WTC11 (cell line): ENCODE data around the gene FSTL3.

Source experiments
- CREM ChIP-seq: sonication (generic); formaldehyde crosslinking; IDR thresholded peaks from 2 replicates; pipeline ENCODE4 v1.8.1; 2022; ENCODE audit warnings: mild to moderate bottlenecking, missing genetic modification reagents, moderate library complexity
- FOXK1 ChIP-seq: sonication (generic); formaldehyde crosslinking; IDR thresholded peaks from 2 replicates; pipeline ENCODE4 v1.8.0; 2022; ENCODE audit warnings: mild to moderate bottlenecking, moderate library complexity, missing genetic modification reagents
- NR2C2 ChIP-seq: sonication (generic); formaldehyde crosslinking; IDR thresholded peaks from 2 replicates; pipeline ENCODE4 v1.8.0; 2022; ENCODE audit warnings: mild to moderate bottlenecking, missing genetic modification reagents
- SP1 ChIP-seq: sonication (generic); formaldehyde crosslinking; conservative IDR thresholded peaks from 2 replicates; pipeline ENCODE4 v1.8.1; 2022; ENCODE audit warnings: missing genetic modification reagents
- TF ChIP-seq, protein P1 (sequence below): sonication (generic); formaldehyde crosslinking; conservative IDR thresholded peaks from 2 replicates; pipeline ENCODE4 v1.8.1; 2023; ENCODE audit warnings: mild to moderate bottlenecking, low read depth, missing genetic modification reagents, moderate library complexity
- TF ChIP-seq, protein P2 (sequence below): sonication (generic); formaldehyde crosslinking; IDR thresholded peaks from 2 replicates; pipeline ENCODE4 v1.8.0; 2022; ENCODE audit warnings: mild to moderate bottlenecking, missing genetic modification reagents
- TF ChIP-seq, protein P3 (sequence below): fragments of 200-600 bp; IDR thresholded peaks from 2 replicates; pipeline ENCODE4 v1.8.0; 2022; ENCODE audit warnings: antibody characterized with exemption
- TF ChIP-seq, protein P4 (sequence below): sonication (generic); formaldehyde crosslinking; IDR thresholded peaks from 2 replicates; pipeline ENCODE4 v1.8.0; 2022; ENCODE audit warnings: mild to moderate bottlenecking, missing genetic modification reagents

DNA sequence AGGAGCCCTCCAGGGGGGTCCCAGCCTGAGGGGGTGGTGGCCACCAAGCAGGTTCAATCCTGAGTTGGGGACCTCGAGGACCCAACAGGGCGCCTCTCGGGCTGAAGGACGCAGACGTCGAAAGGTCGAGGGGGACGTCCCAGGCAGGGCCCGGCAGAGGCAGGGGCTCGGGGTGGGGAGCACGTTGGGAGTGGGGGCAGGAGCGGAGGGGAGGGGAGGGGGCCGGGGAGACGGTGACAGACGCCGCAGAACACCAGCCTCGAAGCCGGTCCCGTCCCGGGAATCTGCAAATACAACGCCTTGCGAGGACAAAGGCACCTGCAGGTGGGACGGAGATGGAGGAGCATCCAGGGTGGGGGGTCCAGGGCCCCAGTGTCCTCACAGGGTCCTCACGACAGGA lies 32.5 kb upstream of the FSTL3 start:
- TF ChIP-seq, protein P1, sequence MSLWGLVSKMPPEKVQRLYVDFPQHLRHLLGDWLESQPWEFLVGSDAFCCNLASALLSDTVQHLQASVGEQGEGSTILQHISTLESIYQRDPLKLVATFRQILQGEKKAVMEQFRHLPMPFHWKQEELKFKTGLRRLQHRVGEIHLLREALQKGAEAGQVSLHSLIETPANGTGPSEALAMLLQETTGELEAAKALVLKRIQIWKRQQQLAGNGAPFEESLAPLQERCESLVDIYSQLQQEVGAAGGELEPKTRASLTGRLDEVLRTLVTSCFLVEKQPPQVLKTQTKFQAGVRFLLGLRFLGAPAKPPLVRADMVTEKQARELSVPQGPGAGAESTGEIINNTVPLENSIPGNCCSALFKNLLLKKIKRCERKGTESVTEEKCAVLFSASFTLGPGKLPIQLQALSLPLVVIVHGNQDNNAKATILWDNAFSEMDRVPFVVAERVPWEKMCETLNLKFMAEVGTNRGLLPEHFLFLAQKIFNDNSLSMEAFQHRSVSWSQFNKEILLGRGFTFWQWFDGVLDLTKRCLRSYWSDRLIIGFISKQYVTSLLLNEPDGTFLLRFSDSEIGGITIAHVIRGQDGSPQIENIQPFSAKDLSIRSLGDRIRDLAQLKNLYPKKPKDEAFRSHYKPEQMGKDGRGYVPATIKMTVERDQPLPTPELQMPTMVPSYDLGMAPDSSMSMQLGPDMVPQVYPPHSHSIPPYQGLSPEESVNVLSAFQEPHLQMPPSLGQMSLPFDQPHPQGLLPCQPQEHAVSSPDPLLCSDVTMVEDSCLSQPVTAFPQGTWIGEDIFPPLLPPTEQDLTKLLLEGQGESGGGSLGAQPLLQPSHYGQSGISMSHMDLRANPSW (CRISPR knock-in tag), result no peak
- TF ChIP-seq, protein P2, sequence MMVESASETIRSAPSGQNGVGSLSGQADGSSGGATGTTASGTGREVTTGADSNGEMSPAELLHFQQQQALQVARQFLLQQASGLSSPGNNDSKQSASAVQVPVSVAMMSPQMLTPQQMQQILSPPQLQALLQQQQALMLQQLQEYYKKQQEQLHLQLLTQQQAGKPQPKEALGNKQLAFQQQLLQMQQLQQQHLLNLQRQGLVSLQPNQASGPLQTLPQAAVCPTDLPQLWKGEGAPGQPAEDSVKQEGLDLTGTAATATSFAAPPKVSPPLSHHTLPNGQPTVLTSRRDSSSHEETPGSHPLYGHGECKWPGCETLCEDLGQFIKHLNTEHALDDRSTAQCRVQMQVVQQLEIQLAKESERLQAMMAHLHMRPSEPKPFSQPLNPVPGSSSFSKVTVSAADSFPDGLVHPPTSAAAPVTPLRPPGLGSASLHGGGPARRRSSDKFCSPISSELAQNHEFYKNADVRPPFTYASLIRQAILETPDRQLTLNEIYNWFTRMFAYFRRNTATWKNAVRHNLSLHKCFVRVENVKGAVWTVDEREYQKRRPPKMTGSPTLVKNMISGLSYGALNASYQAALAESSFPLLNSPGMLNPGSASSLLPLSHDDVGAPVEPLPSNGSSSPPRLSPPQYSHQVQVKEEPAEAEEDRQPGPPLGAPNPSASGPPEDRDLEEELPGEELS, result no peak
- TF ChIP-seq, protein P3, sequence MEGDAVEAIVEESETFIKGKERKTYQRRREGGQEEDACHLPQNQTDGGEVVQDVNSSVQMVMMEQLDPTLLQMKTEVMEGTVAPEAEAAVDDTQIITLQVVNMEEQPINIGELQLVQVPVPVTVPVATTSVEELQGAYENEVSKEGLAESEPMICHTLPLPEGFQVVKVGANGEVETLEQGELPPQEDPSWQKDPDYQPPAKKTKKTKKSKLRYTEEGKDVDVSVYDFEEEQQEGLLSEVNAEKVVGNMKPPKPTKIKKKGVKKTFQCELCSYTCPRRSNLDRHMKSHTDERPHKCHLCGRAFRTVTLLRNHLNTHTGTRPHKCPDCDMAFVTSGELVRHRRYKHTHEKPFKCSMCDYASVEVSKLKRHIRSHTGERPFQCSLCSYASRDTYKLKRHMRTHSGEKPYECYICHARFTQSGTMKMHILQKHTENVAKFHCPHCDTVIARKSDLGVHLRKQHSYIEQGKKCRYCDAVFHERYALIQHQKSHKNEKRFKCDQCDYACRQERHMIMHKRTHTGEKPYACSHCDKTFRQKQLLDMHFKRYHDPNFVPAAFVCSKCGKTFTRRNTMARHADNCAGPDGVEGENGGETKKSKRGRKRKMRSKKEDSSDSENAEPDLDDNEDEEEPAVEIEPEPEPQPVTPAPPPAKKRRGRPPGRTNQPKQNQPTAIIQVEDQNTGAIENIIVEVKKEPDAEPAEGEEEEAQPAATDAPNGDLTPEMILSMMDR, result no peak
- TF ChIP-seq, protein P4, sequence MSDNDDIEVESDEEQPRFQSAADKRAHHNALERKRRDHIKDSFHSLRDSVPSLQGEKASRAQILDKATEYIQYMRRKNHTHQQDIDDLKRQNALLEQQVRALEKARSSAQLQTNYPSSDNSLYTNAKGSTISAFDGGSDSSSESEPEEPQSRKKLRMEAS, result no peak
- TF ChIP-seq FOXK1 (CRISPR knock-in tag) (no peak), SP1 (CRISPR knock-in tag) (no peak), NR2C2 (CRISPR knock-in tag) (no peak), CREM (CRISPR knock-in tag) (no peak)
